Astrocyte (in vitro differentiated cells and primary cell): ENCODE results near the gene HSPA2. TPM values are rescaled to one million over a fixed set of nuclear protein-coding genes. Genes with fewer than 3 reads are reported as not detected.

Experiments used
- DNase-seq: peaks from one replicate; pipeline ENCODE4 v3.0.0-alpha.2; 2010; ENCODE audit warnings: low read depth
- FAIRE-seq: peaks from 2 replicates; lab custom pipeline; 2011; peaks lifted over from hg19 to GRCh38; lab: Jason Lieb, UNC
- H2AFZ ChIP-seq: 2 replicates; pipeline ENCODE4 v1.6.0; 2012; ENCODE audit warnings: low read depth, low read length, inconsistent platforms
- H3K27ac ChIP-seq: 2 replicates; pipeline ENCODE4 v1.5.1; 2011; ENCODE audit warnings: low read depth, low read length, inconsistent platforms
- H3K27me3 ChIP-seq: 2 replicates; pipeline ENCODE4 v1.6.0; 2011; ENCODE audit warnings: low read length, inconsistent platforms; ENCODE audit not compliant: insufficient read depth
- H3K36me3 ChIP-seq: 2 replicates; pipeline ENCODE4 v1.5.1; 2011; ENCODE audit warnings: low read length, inconsistent platforms; ENCODE audit not compliant: insufficient read depth
- H3K4me1 ChIP-seq: 2 replicates; pipeline ENCODE4 v1.5.1; 2011; ENCODE audit warnings: low read length, inconsistent platforms; ENCODE audit not compliant: insufficient read depth
- H3K4me2 ChIP-seq: 2 replicates; pipeline ENCODE4 v1.6.0; 2012; ENCODE audit warnings: low read length, inconsistent platforms
- H3K4me3 ChIP-seq: 2 replicates; pipeline ENCODE4 v1.5.1; 2011; ENCODE audit warnings: low read depth, mild to moderate bottlenecking, low read length, inconsistent platforms; ENCODE audit not compliant: insufficient read depth
- H3K79me2 ChIP-seq: 2 replicates; pipeline ENCODE4 v1.6.0; 2012; ENCODE audit warnings: mild to moderate bottlenecking, low read length, inconsistent platforms; ENCODE audit not compliant: insufficient read depth
- H3K9ac ChIP-seq: 2 replicates; pipeline ENCODE4 v1.6.0; 2012; ENCODE audit warnings: mild to moderate bottlenecking, low read length, inconsistent platforms
- H3K9me3 ChIP-seq: 2 replicates; pipeline ENCODE4 v1.5.1; 2012; ENCODE audit warnings: low read depth, mild to moderate bottlenecking, low read length, inconsistent platforms; ENCODE audit not compliant: insufficient read depth
- H4K20me1 ChIP-seq: 2 replicates; pipeline ENCODE4 v1.6.0; 2012; ENCODE audit warnings: low read length, inconsistent platforms; ENCODE audit not compliant: insufficient read depth
- H3K27ac Mint-ChIP-seq: one replicate; pipeline ENCODE4 v1.8.0; 2021; ENCODE audit warnings: mild to moderate bottlenecking, mixed read lengths; ENCODE audit not compliant: unreplicated experiment
- H3K27me3 Mint-ChIP-seq: one replicate; pipeline ENCODE4 v1.8.0; 2021; ENCODE audit warnings: low read depth, mixed read lengths; ENCODE audit not compliant: unreplicated experiment
- H3K36me3 Mint-ChIP-seq: one replicate; pipeline ENCODE4 v1.8.0; 2021; ENCODE audit warnings: low read depth, mixed read lengths; ENCODE audit not compliant: unreplicated experiment
- H3K4me1 Mint-ChIP-seq: one replicate; pipeline ENCODE4 v1.8.0; 2021; ENCODE audit warnings: low read depth, mixed read lengths; ENCODE audit not compliant: unreplicated experiment
- H3K4me3 Mint-ChIP-seq: one replicate; pipeline ENCODE4 v1.8.0; 2021; ENCODE audit warnings: mild to moderate bottlenecking, moderate library complexity, mixed read lengths; ENCODE audit not compliant: unreplicated experiment
- H3K9me3 Mint-ChIP-seq: one replicate; pipeline ENCODE4 v1.8.0; 2021; ENCODE audit warnings: mild to moderate bottlenecking, mixed read lengths; ENCODE audit not compliant: unreplicated experiment
- EZH2 ChIP-seq: IDR thresholded peaks from 2 replicates; pipeline ENCODE4 v1.6.1; 2012; ENCODE audit warnings: mild to moderate bottlenecking, low read length, inconsistent platforms; ENCODE audit not compliant: insufficient read depth
- total RNA-seq: library from RNA; stranded (reverse); gene quantifications from 2 replicates; pipeline ENCODE4 v1.2.1, GENCODE V29; 2021
- TF ChIP-seq, protein P1 (sequence below): IDR thresholded peaks from 2 replicates; pipeline ENCODE4 v1.5.1; 2011; ENCODE audit warnings: low read depth, mild to moderate bottlenecking, inconsistent platforms, low read length, moderate library complexity; ENCODE audit not compliant: insufficient read depth

The HSPA2 gene
- total RNA-seq, 1 donor from 2014 or later, result 2.8 TPM

DNA sequence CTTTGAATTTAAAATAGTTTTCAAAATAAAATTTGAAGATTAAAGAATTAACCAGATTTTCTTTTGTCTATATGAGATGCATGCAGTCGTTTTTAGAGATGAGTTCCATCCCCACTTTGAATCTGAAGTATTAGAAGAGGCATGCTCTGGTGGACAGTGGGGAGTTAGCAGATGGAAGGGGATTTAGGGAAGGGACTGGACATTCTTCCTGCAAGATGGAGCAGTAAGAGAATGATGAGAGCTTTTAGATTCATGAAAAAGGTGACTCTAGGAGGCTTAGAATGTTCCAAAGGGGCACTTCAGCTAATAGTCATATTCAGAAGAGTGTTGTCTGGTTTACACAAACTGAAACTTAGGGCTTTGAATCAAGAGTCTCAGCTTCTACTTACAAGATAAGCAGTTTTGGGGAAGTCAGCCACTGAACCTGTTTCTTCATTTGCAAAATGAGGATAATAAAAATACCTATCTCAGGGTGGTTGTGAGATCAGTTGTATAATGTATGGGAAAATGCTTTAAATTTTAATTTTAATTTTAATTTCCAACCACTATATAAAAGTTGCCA, 32.2 kb upstream of the HSPA2 start:
- H3K4me1 Mint-ChIP-seq, result peaks cover 40% of the 10 kb centered on the region
- Histone ChIP-seq H4K20me1 (peaks cover 79% of the 10 kb centered on the region), H3K4me3 (no peak overlapping the region), H3K4me1 (peaks cover 24% of the 10 kb centered on the region), H3K27ac (no peak overlapping the region), H2AFZ (no peak overlapping the region), H3K9me3 (no peaks in the 10 kb centered on the region), H3K27me3 (no peaks in the 10 kb centered on the region), H3K4me2 (no peak overlapping the region), H3K9ac (no peak overlapping the region), H3K79me2 (peaks cover 93% of the 10 kb centered on the region), H3K36me3 (peaks cover 5% of the 10 kb centered on the region)
- H3K4me3 Mint-ChIP-seq, result peak overlapping the region; percentile 37
- no peak for TF ChIP-seq EZH2
- TF ChIP-seq, protein P1, sequence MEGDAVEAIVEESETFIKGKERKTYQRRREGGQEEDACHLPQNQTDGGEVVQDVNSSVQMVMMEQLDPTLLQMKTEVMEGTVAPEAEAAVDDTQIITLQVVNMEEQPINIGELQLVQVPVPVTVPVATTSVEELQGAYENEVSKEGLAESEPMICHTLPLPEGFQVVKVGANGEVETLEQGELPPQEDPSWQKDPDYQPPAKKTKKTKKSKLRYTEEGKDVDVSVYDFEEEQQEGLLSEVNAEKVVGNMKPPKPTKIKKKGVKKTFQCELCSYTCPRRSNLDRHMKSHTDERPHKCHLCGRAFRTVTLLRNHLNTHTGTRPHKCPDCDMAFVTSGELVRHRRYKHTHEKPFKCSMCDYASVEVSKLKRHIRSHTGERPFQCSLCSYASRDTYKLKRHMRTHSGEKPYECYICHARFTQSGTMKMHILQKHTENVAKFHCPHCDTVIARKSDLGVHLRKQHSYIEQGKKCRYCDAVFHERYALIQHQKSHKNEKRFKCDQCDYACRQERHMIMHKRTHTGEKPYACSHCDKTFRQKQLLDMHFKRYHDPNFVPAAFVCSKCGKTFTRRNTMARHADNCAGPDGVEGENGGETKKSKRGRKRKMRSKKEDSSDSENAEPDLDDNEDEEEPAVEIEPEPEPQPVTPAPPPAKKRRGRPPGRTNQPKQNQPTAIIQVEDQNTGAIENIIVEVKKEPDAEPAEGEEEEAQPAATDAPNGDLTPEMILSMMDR, result no peak
- H3K9me3 Mint-ChIP-seq, result no peaks in the 10 kb centered on the region
- no peaks in the 10 kb centered on the region for H3K27me3 Mint-ChIP-seq
- peaks cover 5% of the 10 kb centered on the region for H3K36me3 Mint-ChIP-seq
- no peak for DNase-seq
- H3K27ac Mint-ChIP-seq, result peak overlapping the region; percentile 55
- no peak for FAIRE-seq

DNA sequence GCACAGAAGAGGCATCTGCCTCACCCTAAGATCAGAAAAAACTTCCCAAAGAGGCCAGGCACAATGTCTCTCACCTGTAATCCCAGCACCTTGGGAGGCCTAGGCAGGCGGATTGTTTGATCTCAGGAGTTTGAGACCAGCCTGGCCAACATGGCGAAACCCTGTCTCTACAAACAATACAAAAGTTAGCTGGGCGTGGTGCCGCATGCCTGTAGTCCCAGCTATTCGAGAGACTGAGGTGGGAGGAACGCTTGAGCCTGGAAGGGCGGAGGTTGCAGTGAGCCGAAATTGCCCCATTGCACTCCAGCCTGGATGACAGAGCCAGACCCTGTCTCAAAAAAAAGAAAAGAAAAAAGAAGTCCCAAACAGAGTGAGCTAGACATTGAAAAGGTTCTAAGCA, 31.5 kb upstream of the HSPA2 start:
- Histone ChIP-seq H3K79me2 (peaks cover 98% of the 10 kb centered on the region), H3K36me3 (peaks cover 5% of the 10 kb centered on the region), H3K27me3 (no peaks in the 10 kb centered on the region), H4K20me1 (peaks cover 87% of the 10 kb centered on the region), H3K9ac (no peak overlapping the region), H3K4me1 (peaks cover 24% of the 10 kb centered on the region), H3K4me2 (peak overlapping the region; percentile 21), H3K27ac (no peak overlapping the region), H2AFZ (no peak overlapping the region), H3K4me3 (no peak overlapping the region), H3K9me3 (no peaks in the 10 kb centered on the region)
- Mint-ChIP-seq H3K36me3 (peaks cover 5% of the 10 kb centered on the region), H3K4me3 (no peak overlapping the region), H3K27me3 (no peaks in the 10 kb centered on the region), H3K9me3 (no peaks in the 10 kb centered on the region), H3K27ac (peak overlapping the region; percentile 44), H3K4me1 (peaks cover 41% of the 10 kb centered on the region)
- TF ChIP-seq, protein P1, result no peak
- TF ChIP-seq EZH2, result no peak
- DNase-seq, result no peak
- FAIRE-seq, result no peak

GRCh38 chr14:64510825-64511671, 29.5 kb upstream of the HSPA2 start:
- H3K27ac ChIP-seq, result no peak overlapping the region
- no peak overlapping the region for H2AFZ ChIP-seq
- H3K9ac ChIP-seq, result no peak overlapping the region
- no peaks in the 10 kb centered on the region for H3K9me3 ChIP-seq
- peak; percentile 52 for FAIRE-seq
- TF ChIP-seq, protein P1, result peak; percentile 95
- no peak for TF ChIP-seq EZH2
- H3K79me2 ChIP-seq, result peaks cover 98% of the 10 kb centered on the region
- DNase-seq, result peak; percentile 35
- peaks cover 21% of the 10 kb centered on the region for H3K4me1 ChIP-seq
- Mint-ChIP-seq H3K27ac (no peak overlapping the region), H3K9me3 (no peaks in the 10 kb centered on the region), H3K4me3 (peak overlapping the region; percentile 15), H3K36me3 (peaks cover 7% of the 10 kb centered on the region), H3K4me1 (peaks cover 38% of the 10 kb centered on the region), H3K27me3 (no peaks in the 10 kb centered on the region)
- no peaks in the 10 kb centered on the region for H3K27me3 ChIP-seq
- H4K20me1 ChIP-seq, result peaks cover 95% of the 10 kb centered on the region
- peaks cover 5% of the 10 kb centered on the region for H3K36me3 ChIP-seq
- no peak overlapping the region for H3K4me3 ChIP-seq
- H3K4me2 ChIP-seq, result peak overlapping the region; percentile 27
